GM21619 (cell line): ENCODE data around the gene HSPA1L.
"Not testable (repeated sequence)": the region's sequence is repeated elsewhere in the genome, so short reads cannot be mapped to it uniquely, and the experiment has no call there.

Source experiments
- ATAC-seq: cut with Tn5 transposase; IDR thresholded peaks from one replicate; pipeline ENCODE4 v1.9.1; 2021; ENCODE audit not compliant: unreplicated experiment

The HSPA1L gene

GRCh38 chr6:31837369-31838113 lies 22.5 kb upstream of the HSPA1L start:
- ATAC-seq, result no peak

- ATAC-seq, result no peak
Observed at GRCh38 chr6:31836474-31837368, 21.6 kb upstream of the HSPA1L start.

GRCh38 chr6:31836047-31836473 lies 21.0 kb upstream of the HSPA1L start:
- no peak for ATAC-seq

- ATAC-seq, result peak; percentile 34
Observed at GRCh38 chr6:31834367-31835250, 19.5 kb upstream of the HSPA1L start.

- ATAC-seq, result no peak
Observed at GRCh38 chr6:31831350-31832215, 16.5 kb upstream of the HSPA1L start.

GRCh38 chr6:31830886-31831335 lies 15.8 kb upstream of the HSPA1L start:
- no peak for ATAC-seq

- ATAC-seq, result no peak
Observed at GRCh38 chr6:31829633-31830283, 14.7 kb upstream of the HSPA1L start.

GRCh38 chr6:31827286-31828079 lies 12.4 kb upstream of the HSPA1L start, which contains the start of gene HSPA1B:
TSS of gene HSPA1B (plus strand) at chr6:31827738. CDS start at chr6:31827951, 213 bp downstream.
- ATAC-seq, result peak; percentile 50

GRCh38 chr6:31826793-31827285 lies 11.8 kb upstream of the HSPA1L start:
- ATAC-seq, result no peak

GRCh38 chr6:31825553-31825952 lies 10.5 kb upstream of the HSPA1L start:
- no peak for ATAC-seq

- ATAC-seq, result not testable (repeated sequence)
Observed at GRCh38 chr6:31823592-31824196, 8.6 kb upstream of the HSPA1L start.

- peak; percentile 34 for ATAC-seq
Observed at GRCh38 chr6:31822036-31822821, 7.1 kb upstream of the HSPA1L start.

GRCh38 chr6:31821301-31822035 lies 6.4 kb upstream of the HSPA1L start:
- peak; percentile 27 for ATAC-seq

GRCh38 chr6:31820399-31820798 lies 5.3 kb upstream of the HSPA1L start:
- not testable (repeated sequence) for ATAC-seq

- ATAC-seq, result no peak
Observed at GRCh38 chr6:31819871-31820299, 4.8 kb upstream of the HSPA1L start.

- not testable (repeated sequence) for ATAC-seq
Observed at GRCh38 chr6:31817929-31818511, 2.9 kb upstream of the HSPA1L start.
